Jurkat, Clone E6-1 (cell line): Measurements from ENCODE around the gene KCNA2.

Source experiments
- DNase-seq: peaks from one replicate; pipeline ENCODE4 v3.0.0-alpha.2; 2011; ENCODE audit warnings: low read depth, low spot score
- H3K4me3 ChIP-seq: 2 replicates; pipeline ENCODE4 v1.5.1; 2011; ENCODE audit warnings: mild to moderate bottlenecking, low read length, control low read depth, moderate library complexity

Gene KCNA2

GRCh38 chr1:110581682-110582145 is 24.4 kb downstream of the KCNA2 start:
- no peak for DNase-seq

GRCh38 chr1:110580244-110580643 is 25.9 kb downstream of the KCNA2 start:
- no peak for DNase-seq
- no peak overlapping the region for H3K4me3 ChIP-seq

More at GRCh38 chr1:110581682-110582145, 24.4 kb downstream of the KCNA2 start:
- H3K4me3 ChIP-seq: no peak overlapping the region

GRCh38 chr1:110579460-110579859 is 26.7 kb downstream of the KCNA2 start:
- no peak for DNase-seq
- H3K4me3 ChIP-seq: no peak overlapping the region

- H3K4me3 ChIP-seq: no peak overlapping the region
- no peak for DNase-seq
Observed at GRCh38 chr1:110576441-110576840, 29.7 kb downstream of the KCNA2 start.

GRCh38 chr1:110573314-110573713 is 32.8 kb downstream of the KCNA2 start:
- no peak overlapping the region for H3K4me3 ChIP-seq
- no peak for DNase-seq

- DNase-seq: no peak
- no peak overlapping the region for H3K4me3 ChIP-seq
Observed at GRCh38 chr1:110572751-110573150, 33.4 kb downstream of the KCNA2 start.

GRCh38 chr1:110570901-110571300 is 35.3 kb downstream of the KCNA2 start:
- H3K4me3 ChIP-seq: no peak overlapping the region
- DNase-seq: no peak

- DNase-seq: no peak
- no peak overlapping the region for H3K4me3 ChIP-seq
Observed at GRCh38 chr1:110570307-110570706, 35.9 kb downstream of the KCNA2 start.

GRCh38 chr1:110566836-110567235 is 39.3 kb downstream of the KCNA2 start:
- no peak for DNase-seq
- no peak overlapping the region for H3K4me3 ChIP-seq

GRCh38 chr1:110565565-110565964 is 40.6 kb downstream of the KCNA2 start:
- no peak overlapping the region for H3K4me3 ChIP-seq
- no peak for DNase-seq

GRCh38 chr1:110563089-110563488 is 43.1 kb downstream of the KCNA2 start:
- no peak overlapping the region for H3K4me3 ChIP-seq
- no peak for DNase-seq

- DNase-seq: no peak
- H3K4me3 ChIP-seq: no peak overlapping the region
Observed at GRCh38 chr1:110561596-110561995, 44.6 kb downstream of the KCNA2 start.

- no peak overlapping the region for H3K4me3 ChIP-seq
- no peak for DNase-seq
Observed at GRCh38 chr1:110559157-110559556, 47.0 kb downstream of the KCNA2 start.

- no peak for DNase-seq
- H3K4me3 ChIP-seq: no peak overlapping the region
Observed at GRCh38 chr1:110557481-110557880, 48.7 kb downstream of the KCNA2 start.

- DNase-seq: no peak
- no peak overlapping the region for H3K4me3 ChIP-seq
Observed at GRCh38 chr1:110556471-110556807, 49.7 kb downstream of the KCNA2 start.

- H3K4me3 ChIP-seq: no peak overlapping the region
- DNase-seq: no peak
Observed at GRCh38 chr1:110555807-110556470, 50.2 kb downstream of the KCNA2 start.

- no peak for DNase-seq
- no peak overlapping the region for H3K4me3 ChIP-seq
Observed at GRCh38 chr1:110554871-110555801, 51.0 kb downstream of the KCNA2 start.

- no peak for DNase-seq
- no peak overlapping the region for H3K4me3 ChIP-seq
Observed at GRCh38 chr1:110551278-110551809, 54.8 kb downstream of the KCNA2 start.

GRCh38 chr1:110549831-110550230 is 56.3 kb downstream of the KCNA2 start:
- no peak for DNase-seq
- H3K4me3 ChIP-seq: no peak overlapping the region

GRCh38 chr1:110548381-110548780 is 57.8 kb downstream of the KCNA2 start:
- DNase-seq: no peak
- H3K4me3 ChIP-seq: no peak overlapping the region
